ENCODE results near the gene GLRX.
A peak's percentile ranks its signal among the peaks of the same experiment; 100 is the strongest.

The GLRX gene

GRCh38 chr5:95857185-95857945, 34.8 kb upstream of the GLRX start:
- peak; percentile 94 for DNase-seq
- peak overlapping the region; percentile 56 for H4K8ac ChIP-seq (ENCODE audit: low read length)
- peak overlapping the region; percentile 46 for H2AFZ ChIP-seq (ENCODE audit: low read depth, low read length)
- H3K9me3 ChIP-seq (ENCODE audit: control insufficient read depth, low read length), result no peaks in the 10 kb centered on the region
- no peak overlapping the region for H3K14ac ChIP-seq (ENCODE audit: low read length in 2 of 2)
- H3K9ac ChIP-seq (ENCODE audit: low read length), result peak overlapping the region; percentile 92
- H3K79me1 ChIP-seq (replicated peaks; ENCODE audit: low read length, poor library complexity, severe bottlenecking), result no peaks in the 10 kb centered on the region
- H3K36me3 ChIP-seq (ENCODE audit: control insufficient read depth in 1 of 2, insufficient read depth in 2 of 2, low read depth in 1 of 2, low read length in 2 of 2), result no peaks in the 10 kb centered on the region
- 42% methylated on average over 11 of the region's 12 CpGs for WGBS
- peak overlapping the region; percentile 87 to 94 for H2BK12ac ChIP-seq (ENCODE audit: low read length in 2 of 2)
- H3K4me2 ChIP-seq (ENCODE audit: low read length, poor library complexity, severe bottlenecking), result no peak overlapping the region
- peaks cover 21% of the 10 kb centered on the region for H3K4me1 ChIP-seq (ENCODE audit: control insufficient read depth, insufficient read depth, low read depth, low read length)
- peak overlapping the region; percentile 9 for H4K91ac ChIP-seq (ENCODE audit: low read length)
- peak overlapping the region; percentile 45 for H2BK120ac ChIP-seq (ENCODE audit: low read depth, low read length)
- H2BK15ac ChIP-seq (ENCODE audit: low read depth, poor library complexity, severe bottlenecking), result peak overlapping the region; percentile 29
- H3K18ac ChIP-seq (ENCODE audit: low read depth in 1 of 2, low read length in 2 of 2), result peak overlapping the region; percentile 91 to 98
- H2BK5ac ChIP-seq (ENCODE audit: low read depth, low read length, poor library complexity, severe bottlenecking), result no peak overlapping the region
- no peak overlapping the region for H3K4me3 ChIP-seq (ENCODE audit: insufficient read depth in 1 of 2, low read depth in 1 of 2, low read length in 2 of 2)
- peak overlapping the region; percentile 86 for H3K27ac ChIP-seq (ENCODE audit: low read length, poor library complexity, severe bottlenecking)
- peak overlapping the region; percentile 29 for H2AK5ac ChIP-seq (ENCODE audit: low read length, severe bottlenecking)
- H3K27me3 ChIP-seq (ENCODE audit: control insufficient read depth in 1 of 2, insufficient read depth in 1 of 2, low read length in 2 of 2), result no peaks in the 10 kb centered on the region
- H3K23ac ChIP-seq (ENCODE audit: low read length in 2 of 2), result no peak overlapping the region
- H3K4ac ChIP-seq (ENCODE audit: low read depth in 1 of 2, low read length in 2 of 2), result peak overlapping the region; percentile 29 to 94

- Histone ChIP-seq H3K4me2 (ENCODE audit: low read length, poor library complexity, severe bottlenecking) (no peak overlapping the region), H2AK5ac (ENCODE audit: low read length, severe bottlenecking) (no peak overlapping the region), H3K9ac (ENCODE audit: low read length) (no peak overlapping the region), H2BK120ac (ENCODE audit: low read depth, low read length) (peak overlapping the region; percentile 45), H3K27me3 (ENCODE audit: control insufficient read depth in 1 of 2, insufficient read depth in 1 of 2, low read length in 2 of 2) (no peaks in the 10 kb centered on the region), H3K4me3 (ENCODE audit: insufficient read depth in 1 of 2, low read depth in 1 of 2, low read length in 2 of 2) (no peak overlapping the region), H2BK15ac (ENCODE audit: low read depth, poor library complexity, severe bottlenecking) (peak overlapping the region; percentile 86), H3K14ac (ENCODE audit: low read length in 2 of 2) (no peak overlapping the region), H4K91ac (ENCODE audit: low read length) (peak overlapping the region; percentile 88), H3K27ac (ENCODE audit: low read length, poor library complexity, severe bottlenecking) (no peak overlapping the region), H3K36me3 (ENCODE audit: control insufficient read depth in 1 of 2, insufficient read depth in 2 of 2, low read depth in 1 of 2, low read length in 2 of 2) (no peaks in the 10 kb centered on the region), H3K4ac (ENCODE audit: low read depth in 1 of 2, low read length in 2 of 2) (peak overlapping the region in 1 of 2 experiments; percentile 59), H2BK12ac (ENCODE audit: low read length in 2 of 2) (peak overlapping the region; percentile 61 to 98), H3K9me3 (ENCODE audit: control insufficient read depth, low read length) (no peaks in the 10 kb centered on the region), H3K79me1 (replicated peaks; ENCODE audit: low read length, poor library complexity, severe bottlenecking) (no peaks in the 10 kb centered on the region), H2BK5ac (ENCODE audit: low read depth, low read length, poor library complexity, severe bottlenecking) (no peak overlapping the region), H3K18ac (ENCODE audit: low read depth in 1 of 2, low read length in 2 of 2) (peak overlapping the region; percentile 13 to 76), H4K8ac (ENCODE audit: low read length) (peak overlapping the region; percentile 87), H3K23ac (ENCODE audit: low read length in 2 of 2) (no peak overlapping the region), H3K4me1 (ENCODE audit: control insufficient read depth, insufficient read depth, low read depth, low read length) (peaks cover 21% of the 10 kb centered on the region), H2AFZ (ENCODE audit: low read depth, low read length) (no peak overlapping the region)
- WGBS, result 96% methylated on average over 6 of the region's 7 CpGs
- DNase-seq, result no peak
These were observed 34.0 kb upstream of the GLRX start for GRCh38 chr5:95856501-95856981.

DNA sequence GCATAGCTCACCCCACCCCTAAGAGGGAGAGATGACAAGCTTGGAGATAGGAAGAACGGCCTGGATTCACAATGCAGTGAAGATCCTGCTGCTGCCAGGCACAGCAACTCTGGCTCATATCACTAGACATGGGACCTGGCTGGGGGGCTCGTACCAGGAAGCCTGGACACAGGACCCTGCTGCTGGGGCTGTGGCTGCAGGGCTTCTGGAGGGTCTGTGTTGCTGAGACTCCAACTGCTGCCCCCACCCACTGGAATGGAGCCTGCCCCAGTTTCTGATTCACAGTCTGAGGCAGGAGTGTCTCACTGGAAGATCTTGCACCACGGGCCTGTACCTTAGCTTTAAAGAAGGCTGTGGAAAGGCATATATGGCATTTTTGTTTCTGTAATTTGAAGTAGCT, 31.0 kb upstream of the GLRX start:
- whole genome bisulfite sequencing, result 92% methylated on average over 3 of the region's 3 CpGs
- no peaks in the 10 kb centered on the region for H3K79me1 ChIP-seq (replicated peaks; ENCODE audit: low read length, poor library complexity, severe bottlenecking)

DNA sequence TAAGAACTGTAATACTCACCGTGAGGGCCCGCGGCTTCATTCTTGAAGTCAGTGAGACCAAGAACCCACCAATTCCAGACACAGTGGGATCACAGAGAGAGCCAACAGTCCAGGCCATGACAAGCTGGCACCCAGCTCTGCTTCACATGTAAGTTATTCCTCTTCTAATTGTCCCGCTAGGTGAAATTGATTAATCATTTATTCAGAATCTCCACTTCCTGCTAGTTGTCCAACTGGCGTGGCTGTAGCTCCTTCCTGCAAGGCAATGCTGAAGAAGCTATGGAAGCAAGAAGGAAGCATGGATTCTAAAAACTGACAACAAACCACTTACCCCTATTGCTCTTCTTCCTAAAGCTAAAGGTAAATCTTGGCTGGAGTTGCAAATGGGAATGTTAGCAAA, 30.0 kb upstream of the GLRX start:
- no peak for DNase-seq
- no peak overlapping the region for H3K4ac ChIP-seq (ENCODE audit: low read depth in 1 of 2, low read length in 2 of 2)
- H3K18ac ChIP-seq (ENCODE audit: low read depth in 1 of 2, low read length in 2 of 2), result no peak overlapping the region
- H2BK15ac ChIP-seq (ENCODE audit: low read depth, poor library complexity, severe bottlenecking), result no peak overlapping the region
- H3K9me3 ChIP-seq (ENCODE audit: control insufficient read depth, low read length), result no peaks in the 10 kb centered on the region
- no peak overlapping the region for H3K9ac ChIP-seq (ENCODE audit: low read length)
- no peak overlapping the region for H2BK120ac ChIP-seq (ENCODE audit: low read depth, low read length)
- H4K91ac ChIP-seq (ENCODE audit: low read length), result no peak overlapping the region
- H3K23ac ChIP-seq (ENCODE audit: low read length in 2 of 2), result no peak overlapping the region
- no peak overlapping the region for H3K4me2 ChIP-seq (ENCODE audit: low read length, poor library complexity, severe bottlenecking)
- H2BK12ac ChIP-seq (ENCODE audit: low read length in 2 of 2), result no peak overlapping the region
- H3K79me1 ChIP-seq (replicated peaks; ENCODE audit: low read length, poor library complexity, severe bottlenecking), result no peaks in the 10 kb centered on the region
- no peaks in the 10 kb centered on the region for H3K36me3 ChIP-seq (ENCODE audit: control insufficient read depth in 1 of 2, insufficient read depth in 2 of 2, low read depth in 1 of 2, low read length in 2 of 2)
- H3K14ac ChIP-seq (ENCODE audit: low read length in 2 of 2), result no peak overlapping the region
- no peak overlapping the region for H3K4me3 ChIP-seq (ENCODE audit: insufficient read depth in 1 of 2, low read depth in 1 of 2, low read length in 2 of 2)
- H4K8ac ChIP-seq (ENCODE audit: low read length), result no peak overlapping the region
- no peak overlapping the region for H3K27ac ChIP-seq (ENCODE audit: low read length, poor library complexity, severe bottlenecking)
- H3K4me1 ChIP-seq (ENCODE audit: control insufficient read depth, insufficient read depth, low read depth, low read length), result peaks cover 11% of the 10 kb centered on the region
- no peak overlapping the region for H2AK5ac ChIP-seq (ENCODE audit: low read length, severe bottlenecking)
- no peaks in the 10 kb centered on the region for H3K27me3 ChIP-seq (ENCODE audit: control insufficient read depth in 1 of 2, insufficient read depth in 1 of 2, low read length in 2 of 2)
- H2AFZ ChIP-seq (ENCODE audit: low read depth, low read length), result no peak overlapping the region
- 100% methylated on average over 5 of the region's 5 CpGs for WGBS
- no peak overlapping the region for H2BK5ac ChIP-seq (ENCODE audit: low read depth, low read length, poor library complexity, severe bottlenecking)

More for the DNA sequence above, 31.0 kb upstream of the GLRX start:
- H3K36me3 ChIP-seq (ENCODE audit: control insufficient read depth in 1 of 2, insufficient read depth in 2 of 2, low read depth in 1 of 2, low read length in 2 of 2), result no peaks in the 10 kb centered on the region
- H3K4ac ChIP-seq (ENCODE audit: low read depth in 1 of 2, low read length in 2 of 2), result no peak overlapping the region
- H4K91ac ChIP-seq (ENCODE audit: low read length), result peak overlapping the region; percentile 2
- H2BK120ac ChIP-seq (ENCODE audit: low read depth, low read length), result no peak overlapping the region
- DNase-seq, result no peak
- no peak overlapping the region for H3K4me3 ChIP-seq (ENCODE audit: insufficient read depth in 1 of 2, low read depth in 1 of 2, low read length in 2 of 2)
- no peak overlapping the region for H2AFZ ChIP-seq (ENCODE audit: low read depth, low read length)
- H3K4me1 ChIP-seq (ENCODE audit: control insufficient read depth, insufficient read depth, low read depth, low read length), result peaks cover 16% of the 10 kb centered on the region
- no peak overlapping the region for H2AK5ac ChIP-seq (ENCODE audit: low read length, severe bottlenecking)
- no peak overlapping the region for H3K23ac ChIP-seq (ENCODE audit: low read length in 2 of 2)
- no peak overlapping the region for H2BK15ac ChIP-seq (ENCODE audit: low read depth, poor library complexity, severe bottlenecking)
- H3K4me2 ChIP-seq (ENCODE audit: low read length, poor library complexity, severe bottlenecking), result no peak overlapping the region
- H3K27ac ChIP-seq (ENCODE audit: low read length, poor library complexity, severe bottlenecking), result no peak overlapping the region
- no peaks in the 10 kb centered on the region for H3K27me3 ChIP-seq (ENCODE audit: control insufficient read depth in 1 of 2, insufficient read depth in 1 of 2, low read length in 2 of 2)
- H4K8ac ChIP-seq (ENCODE audit: low read length), result no peak overlapping the region
- H2BK5ac ChIP-seq (ENCODE audit: low read depth, low read length, poor library complexity, severe bottlenecking), result no peak overlapping the region
- no peak overlapping the region for H3K18ac ChIP-seq (ENCODE audit: low read depth in 1 of 2, low read length in 2 of 2)
- no peak overlapping the region for H3K14ac ChIP-seq (ENCODE audit: low read length in 2 of 2)
- no peak overlapping the region for H3K9ac ChIP-seq (ENCODE audit: low read length)
- no peak overlapping the region for H2BK12ac ChIP-seq (ENCODE audit: low read length in 2 of 2)
- H3K9me3 ChIP-seq (ENCODE audit: control insufficient read depth, low read length), result no peaks in the 10 kb centered on the region

Data from mesenchymal stem cell (in vitro differentiated cells and primary cell).